C4-2B (cell line): ENCODE measurements around the gene LUC7L2.

Source experiments
- ZFX ChIP-seq: fragments of 450-650 bp; IDR thresholded peaks from 2 replicates; pipeline ENCODE4 v1.6.1; 2017
- TF ChIP-seq, protein P1 (sequence below): fragments of 450-650 bp; conservative IDR thresholded peaks from 2 replicates; pipeline ENCODE4 v1.5.1; 2017; ENCODE audit warnings: mild to moderate bottlenecking

GRCh38 chr7:139328375-139328774, 31.3 kb upstream of the LUC7L2 start:
- TF ChIP-seq, protein P1, sequence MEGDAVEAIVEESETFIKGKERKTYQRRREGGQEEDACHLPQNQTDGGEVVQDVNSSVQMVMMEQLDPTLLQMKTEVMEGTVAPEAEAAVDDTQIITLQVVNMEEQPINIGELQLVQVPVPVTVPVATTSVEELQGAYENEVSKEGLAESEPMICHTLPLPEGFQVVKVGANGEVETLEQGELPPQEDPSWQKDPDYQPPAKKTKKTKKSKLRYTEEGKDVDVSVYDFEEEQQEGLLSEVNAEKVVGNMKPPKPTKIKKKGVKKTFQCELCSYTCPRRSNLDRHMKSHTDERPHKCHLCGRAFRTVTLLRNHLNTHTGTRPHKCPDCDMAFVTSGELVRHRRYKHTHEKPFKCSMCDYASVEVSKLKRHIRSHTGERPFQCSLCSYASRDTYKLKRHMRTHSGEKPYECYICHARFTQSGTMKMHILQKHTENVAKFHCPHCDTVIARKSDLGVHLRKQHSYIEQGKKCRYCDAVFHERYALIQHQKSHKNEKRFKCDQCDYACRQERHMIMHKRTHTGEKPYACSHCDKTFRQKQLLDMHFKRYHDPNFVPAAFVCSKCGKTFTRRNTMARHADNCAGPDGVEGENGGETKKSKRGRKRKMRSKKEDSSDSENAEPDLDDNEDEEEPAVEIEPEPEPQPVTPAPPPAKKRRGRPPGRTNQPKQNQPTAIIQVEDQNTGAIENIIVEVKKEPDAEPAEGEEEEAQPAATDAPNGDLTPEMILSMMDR, result no peak
- no peak for TF ChIP-seq ZFX
